ENCODE data around the gene GLUL.
"Not testable (repeated sequence)": the region's sequence is repeated elsewhere in the genome, so short reads cannot be mapped to it uniquely, and the experiment has no call there.

GLUL gene

GRCh38 chr1:182367926-182368325 lies 23.7 kb downstream of the GLUL start:
- FAIRE-seq, result no peak

- no peak for FAIRE-seq
These were observed 25.0 kb downstream of the GLUL start for GRCh38 chr1:182366596-182366995.

- FAIRE-seq, result no peak
These were observed 31.9 kb downstream of the GLUL start for GRCh38 chr1:182359645-182360044.

- no peak for FAIRE-seq
These were observed 33.7 kb downstream of the GLUL start for GRCh38 chr1:182357913-182358312.

GRCh38 chr1:182357171-182357570 lies 34.4 kb downstream of the GLUL start:
- FAIRE-seq, result no peak

- FAIRE-seq, result no peak
These were observed 35.9 kb downstream of the GLUL start for GRCh38 chr1:182355723-182356098.

GRCh38 chr1:182351790-182352364 lies 39.7 kb downstream of the GLUL start:
- no peak for FAIRE-seq

- FAIRE-seq, result no peak
These were observed 40.8 kb downstream of the GLUL start for GRCh38 chr1:182350839-182351238.

GRCh38 chr1:182348961-182349747 lies 42.4 kb downstream of the GLUL start:
- no peak for FAIRE-seq

GRCh38 chr1:182347019-182347418 lies 44.6 kb downstream of the GLUL start:
- FAIRE-seq, result no peak

- no peak for FAIRE-seq
These were observed 51.1 kb downstream of the GLUL start for GRCh38 chr1:182340233-182341058.

GRCh38 chr1:182339684-182340083 lies 51.9 kb downstream of the GLUL start:
- FAIRE-seq, result no peak

GRCh38 chr1:182338806-182339370 lies 52.7 kb downstream of the GLUL start:
- FAIRE-seq, result no peak

- FAIRE-seq, result no peak
These were observed 53.6 kb downstream of the GLUL start for GRCh38 chr1:182337736-182338571.

GRCh38 chr1:182335771-182336566 lies 55.6 kb downstream of the GLUL start:
- no peak for FAIRE-seq

GRCh38 chr1:182333071-182333571 lies 58.5 kb downstream of the GLUL start:
- FAIRE-seq, result not testable (repeated sequence)

GRCh38 chr1:182332261-182333060 lies 59.1 kb downstream of the GLUL start:
- no peak for FAIRE-seq

Data from TTC549 (cell line).